Calu3 (cell line): ENCODE measurements around the gene FOXN4. TPM values are rescaled to one million over a fixed set of nuclear protein-coding genes. Genes with fewer than 3 reads are reported as not detected.
A peak's percentile ranks its signal among the peaks of the same experiment; 100 is the strongest.

Experiments used
- BruUV-seq: library from RNA; stranded (reverse); fragments of 400-500 nt; replicated peaks from 2 replicates; lab custom pipeline; 2021; lab: Mats Ljungman, UMichigan
- CTCF ChIA-PET: fragments of 300-600 bp; sonication (Branson Sonifier 250); formaldehyde crosslinking; loops from one replicate; lab custom pipeline; 2022; ENCODE audit warnings: antibody characterized with exemption; lab: Charles Lee
- DNase-seq: peaks from one replicate; pipeline ENCODE4 v3.0.0; 2022
- H3K27ac Mint-ChIP-seq: one replicate; pipeline ENCODE4 v1.8.0; 2022; ENCODE audit warnings: mixed read lengths; ENCODE audit not compliant: unreplicated experiment
- H3K27me3 Mint-ChIP-seq: one replicate; pipeline ENCODE4 v1.8.0; 2022; ENCODE audit warnings: mixed read lengths; ENCODE audit not compliant: unreplicated experiment
- H3K36me3 Mint-ChIP-seq: one replicate; pipeline ENCODE4 v1.8.0; 2022; ENCODE audit warnings: mild to moderate bottlenecking, moderate library complexity, mixed read lengths; ENCODE audit not compliant: insufficient read depth, unreplicated experiment
- H3K4me1 Mint-ChIP-seq: one replicate; pipeline ENCODE4 v1.8.0; 2022; ENCODE audit warnings: mild to moderate bottlenecking, low read depth, mixed read lengths; ENCODE audit not compliant: unreplicated experiment
- H3K4me3 Mint-ChIP-seq: one replicate; pipeline ENCODE4 v1.8.0; 2022; ENCODE audit warnings: mild to moderate bottlenecking, low read depth, moderate library complexity, mixed read lengths; ENCODE audit not compliant: unreplicated experiment
- H3K9me3 Mint-ChIP-seq: one replicate; pipeline ENCODE4 v1.8.0; 2022; ENCODE audit warnings: low read depth, mixed read lengths; ENCODE audit not compliant: unreplicated experiment
- CTCF ChIP-seq: fragments of 200-600 bp; IDR thresholded peaks from one replicate; pipeline ENCODE4 v1.8.0; 2022; ENCODE audit warnings: antibody characterized with exemption; ENCODE audit not compliant: unreplicated experiment
- intact Hi-C: fragments of 100-400 bp; cut with micrococcal nuclease; formaldehyde crosslinking; loops from one replicate; pipeline ENCODE4 v1.10.0; 2022; ENCODE audit not compliant: unreplicated experiment
- total RNA-seq: library from RNA; stranded (reverse); gene quantifications from 2 replicates; pipeline ENCODE4 v1.2.3, GENCODE V29; 2022

Gene FOXN4
- total RNA-seq, 1 experiment from 2014 or later: not detected

GRCh38 chr12:109293106-109293505 lies 16.0 kb downstream of the FOXN4 start:
- peaks cover 87% of the 10 kb centered on the region for H3K27me3 Mint-ChIP-seq
- no peaks in the 10 kb centered on the region for H3K36me3 Mint-ChIP-seq
- TF ChIP-seq CTCF: no peak
- CTCF ChIA-PET: interaction anchor here (0.6 to 0.7 kb wide), 2 partner anchors 23 to 31 kb away, joined by 3 read pairs; no protein-coding TSS in a partner anchor
- H3K4me3 Mint-ChIP-seq: no peak overlapping the region
- no peaks in the 10 kb centered on the region for H3K4me1 Mint-ChIP-seq
- H3K9me3 Mint-ChIP-seq: no peaks in the 10 kb centered on the region
- no TSS peak for BruUV-seq
- no peak for DNase-seq
- intact Hi-C loops: no loop called here
- no peak overlapping the region for H3K27ac Mint-ChIP-seq

- no TSS peak for BruUV-seq
- Mint-ChIP-seq H3K27me3 (peaks cover 91% of the 10 kb centered on the region), H3K9me3 (no peaks in the 10 kb centered on the region), H3K36me3 (no peaks in the 10 kb centered on the region), H3K4me1 (no peaks in the 10 kb centered on the region), H3K4me3 (no peak overlapping the region), H3K27ac (no peak overlapping the region)
- no peak for DNase-seq
- no peak for TF ChIP-seq CTCF
- CTCF ChIA-PET: no interaction called here
- intact Hi-C loops: no loop called here
Observed at GRCh38 chr12:109292342-109292711, 16.8 kb downstream of the FOXN4 start.

GRCh38 chr12:109291521-109292341 lies 17.4 kb downstream of the FOXN4 start:
- TF ChIP-seq CTCF: no peak
- Mint-ChIP-seq H3K36me3 (no peaks in the 10 kb centered on the region), H3K4me1 (no peaks in the 10 kb centered on the region), H3K9me3 (no peaks in the 10 kb centered on the region), H3K27me3 (peaks cover 94% of the 10 kb centered on the region), H3K27ac (no peak overlapping the region), H3K4me3 (no peak overlapping the region)
- no TSS peak for BruUV-seq
- CTCF ChIA-PET: no interaction called here
- DNase-seq: peak; percentile 45
- intact Hi-C loops: no loop called here

- H3K4me3 Mint-ChIP-seq: no peak overlapping the region
- TF ChIP-seq CTCF: no peak
- H3K27ac Mint-ChIP-seq: no peak overlapping the region
- DNase-seq: no peak
- H3K4me1 Mint-ChIP-seq: no peaks in the 10 kb centered on the region
- CTCF ChIA-PET: no interaction called here
- no TSS peak for BruUV-seq
- intact Hi-C loops: no loop called here
- H3K9me3 Mint-ChIP-seq: no peaks in the 10 kb centered on the region
- peaks cover 89% of the 10 kb centered on the region for H3K27me3 Mint-ChIP-seq
- H3K36me3 Mint-ChIP-seq: no peaks in the 10 kb centered on the region
Observed at GRCh38 chr12:109291117-109291516, 18.0 kb downstream of the FOXN4 start.
